Vagina (tissue), 2 donors: Measurements from ENCODE around the gene LHFPL3. TPM values are rescaled to one million over a fixed set of nuclear protein-coding genes. Genes with fewer than 3 reads are reported as not detected.

ENCODE experiments used
- DNase-seq, 2 donors: peaks; one replicate each; pipeline ENCODE4 v3.0.0-alpha.2; 2017; ENCODE audit errors: extremely low spot score in 2 of 2
- H3K27ac ChIP-seq: fragments of 200-600 bp; sonication (generic); one replicate; pipeline ENCODE4 v1.5.1; 2019
- H3K27me3 ChIP-seq: fragments of 200-600 bp; sonication (generic); one replicate; pipeline ENCODE4 v1.5.1; 2019
- H3K36me3 ChIP-seq, 2 donors: fragments of 200-600 bp; sonication (generic); one replicate each; pipeline ENCODE4 v1.5.1; 2017 to 2019
- H3K4me1 ChIP-seq: fragments of 200-600 bp; sonication (generic); one replicate; pipeline ENCODE4 v1.5.1; 2019
- H3K4me3 ChIP-seq, 2 donors: fragments of 200-600 bp; sonication (generic); 1 replicate in 1 of 2; 2 replicates in 1 of 2; pipeline ENCODE4 v1.5.1; 2016 to 2019
- H3K9me3 ChIP-seq: fragments of 200-600 bp; sonication (generic); one replicate; pipeline ENCODE4 v1.5.1; 2019
- POLR2A ChIP-seq, 2 donors: fragments of 450-650 bp; IDR thresholded peaks; one replicate each; pipeline ENCODE4 v1.6.1; 2017; ENCODE audit warnings: antibody characterized with exemption in 2 of 2, mild to moderate bottlenecking in 2 of 2, moderate library complexity in 2 of 2
- POLR2AphosphoS5 ChIP-seq, 2 donors: sonication (generic); formaldehyde crosslinking; IDR thresholded peaks; one replicate each; pipeline ENCODE4 v1.9.0; 2017; ENCODE audit warnings: antibody characterized with exemption in 2 of 2, mild to moderate bottlenecking in 2 of 2, low read depth in 1 of 2; ENCODE audit not compliant: insufficient read depth in 1 of 2
- intact Hi-C: fragments of 100-400 bp; cut with DNase I; formaldehyde crosslinking; loops from one replicate; pipeline ENCODE4 v1.15.1; 2023
- total RNA-seq: library from RNA; depleted of rRNA; stranded (reverse); fragments of >200 nt; gene quantifications from one replicate; pipeline ENCODE4 v1.2.3, GENCODE V29; 2016
- TF ChIP-seq, protein P1 (sequence below), 3 experiments: fragments of 450-650 bp in 2 of 3; fragments of 200-600 bp in 1 of 3; sonication (generic) in 1 of 3; IDR thresholded peaks; one replicate each; pipeline ENCODE4 v1.5.1; 2017 to 2019; ENCODE audit warnings: antibody characterized with exemption in 3 of 3, mild to moderate bottlenecking in 2 of 3, moderate library complexity in 2 of 3

LHFPL3 gene
- total RNA-seq, 1 donor from 2014 or later = not detected

DNA sequence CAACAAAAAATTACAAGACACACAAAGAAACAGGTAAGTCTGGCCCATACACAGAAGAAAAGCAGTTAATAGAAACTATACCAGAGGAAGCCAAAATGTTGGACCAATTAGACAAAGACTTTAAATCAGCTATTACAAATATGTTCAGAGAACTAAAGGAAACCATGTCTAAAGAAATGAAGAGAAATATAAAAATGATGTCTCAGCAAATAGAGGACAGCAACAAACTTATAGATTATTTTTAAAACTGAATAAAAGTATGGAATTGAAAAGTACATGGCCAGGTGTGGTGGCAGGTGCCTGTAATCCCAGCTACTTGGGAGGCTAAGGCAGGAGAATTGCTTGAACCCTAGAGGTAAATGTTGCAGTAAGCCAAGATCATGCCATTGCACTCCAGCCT, 58.5 kb downstream of the LHFPL3 start:
- no peak overlapping the region for H3K27ac ChIP-seq
- TF ChIP-seq POLR2AphosphoS5 (IDR thresholded peaks at IDR 0.05; ENCODE audit: insufficient read depth in 1 of 2, low read depth in 1 of 2) = no peak
- TF ChIP-seq, protein P1, sequence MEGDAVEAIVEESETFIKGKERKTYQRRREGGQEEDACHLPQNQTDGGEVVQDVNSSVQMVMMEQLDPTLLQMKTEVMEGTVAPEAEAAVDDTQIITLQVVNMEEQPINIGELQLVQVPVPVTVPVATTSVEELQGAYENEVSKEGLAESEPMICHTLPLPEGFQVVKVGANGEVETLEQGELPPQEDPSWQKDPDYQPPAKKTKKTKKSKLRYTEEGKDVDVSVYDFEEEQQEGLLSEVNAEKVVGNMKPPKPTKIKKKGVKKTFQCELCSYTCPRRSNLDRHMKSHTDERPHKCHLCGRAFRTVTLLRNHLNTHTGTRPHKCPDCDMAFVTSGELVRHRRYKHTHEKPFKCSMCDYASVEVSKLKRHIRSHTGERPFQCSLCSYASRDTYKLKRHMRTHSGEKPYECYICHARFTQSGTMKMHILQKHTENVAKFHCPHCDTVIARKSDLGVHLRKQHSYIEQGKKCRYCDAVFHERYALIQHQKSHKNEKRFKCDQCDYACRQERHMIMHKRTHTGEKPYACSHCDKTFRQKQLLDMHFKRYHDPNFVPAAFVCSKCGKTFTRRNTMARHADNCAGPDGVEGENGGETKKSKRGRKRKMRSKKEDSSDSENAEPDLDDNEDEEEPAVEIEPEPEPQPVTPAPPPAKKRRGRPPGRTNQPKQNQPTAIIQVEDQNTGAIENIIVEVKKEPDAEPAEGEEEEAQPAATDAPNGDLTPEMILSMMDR (IDR thresholded peaks at IDR 0.05) = no peak
- TF ChIP-seq POLR2A (IDR thresholded peaks at IDR 0.05) = no peak
- no peaks in the 10 kb centered on the region for H3K9me3 ChIP-seq
- H3K4me1 ChIP-seq = no peaks in the 10 kb centered on the region
- H3K27me3 ChIP-seq = no peaks in the 10 kb centered on the region
- intact Hi-C loops = no loop called here
- no peaks in the 10 kb centered on the region for H3K36me3 ChIP-seq
- H3K4me3 ChIP-seq = no peak overlapping the region
- DNase-seq = no peak

DNA sequence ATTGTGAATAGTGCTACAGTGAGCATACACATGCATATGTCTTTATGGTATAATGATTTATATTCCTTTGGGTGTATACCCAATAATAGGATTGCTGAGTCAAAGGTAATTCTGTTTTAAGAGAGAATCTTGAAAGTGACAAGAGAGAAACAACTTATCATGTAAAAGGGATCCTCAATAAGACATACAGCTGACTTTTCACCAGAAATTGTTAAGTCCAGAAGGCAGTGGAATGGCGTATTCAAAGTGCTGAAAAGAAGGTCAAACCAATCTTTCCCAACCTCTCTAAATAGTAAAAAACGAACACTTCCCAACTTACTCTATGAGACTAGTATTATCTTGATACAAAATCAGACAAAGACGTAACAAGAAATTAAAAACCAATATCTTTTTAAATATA, 59.8 kb downstream of the LHFPL3 start:
- no peak for DNase-seq
- H3K27ac ChIP-seq = no peak overlapping the region

DNA sequence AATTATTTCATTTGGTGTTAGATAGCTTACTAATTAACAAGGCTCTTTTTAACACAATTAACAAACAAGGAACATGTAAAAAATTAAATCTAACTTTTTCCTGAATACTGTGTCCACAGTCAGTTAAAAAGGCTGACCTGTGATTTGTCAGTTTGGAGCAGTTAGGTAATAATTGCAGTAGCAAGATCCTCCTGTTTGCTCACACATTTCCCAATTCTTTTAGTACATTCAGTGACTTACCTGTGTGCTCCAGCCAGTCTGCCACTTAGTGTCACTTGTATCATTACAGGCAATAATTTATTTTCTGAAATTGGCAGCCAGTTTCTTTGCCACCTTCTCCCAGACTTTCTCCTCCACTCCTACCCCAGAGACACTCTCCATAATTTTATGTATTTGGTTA, 66.8 kb downstream of the LHFPL3 start:
- Histone ChIP-seq H3K27me3 (no peaks in the 10 kb centered on the region), H3K9me3 (no peaks in the 10 kb centered on the region), H3K27ac (no peak overlapping the region), H3K36me3 (no peaks in the 10 kb centered on the region), H3K4me3 (no peak overlapping the region), H3K4me1 (no peaks in the 10 kb centered on the region)
- TF ChIP-seq POLR2AphosphoS5 (IDR thresholded peaks at IDR 0.05; ENCODE audit: insufficient read depth in 1 of 2, low read depth in 1 of 2) (no peak), POLR2A (IDR thresholded peaks at IDR 0.05) (no peak)
- TF ChIP-seq, protein P1 (IDR thresholded peaks at IDR 0.05) = no peak
- DNase-seq = no peak
- intact Hi-C loops = no loop called here

More for the DNA sequence above, 59.8 kb downstream of the LHFPL3 start:
- Histone ChIP-seq H3K27me3 (no peaks in the 10 kb centered on the region), H3K4me1 (no peaks in the 10 kb centered on the region), H3K36me3 (no peaks in the 10 kb centered on the region), H3K9me3 (no peaks in the 10 kb centered on the region), H3K4me3 (no peak overlapping the region)
- intact Hi-C loops = no loop called here
- TF ChIP-seq POLR2AphosphoS5 (IDR thresholded peaks at IDR 0.05; ENCODE audit: insufficient read depth in 1 of 2, low read depth in 1 of 2) (no peak), POLR2A (IDR thresholded peaks at IDR 0.05) (no peak)
- TF ChIP-seq, protein P1 (IDR thresholded peaks at IDR 0.05) = no peak

DNA sequence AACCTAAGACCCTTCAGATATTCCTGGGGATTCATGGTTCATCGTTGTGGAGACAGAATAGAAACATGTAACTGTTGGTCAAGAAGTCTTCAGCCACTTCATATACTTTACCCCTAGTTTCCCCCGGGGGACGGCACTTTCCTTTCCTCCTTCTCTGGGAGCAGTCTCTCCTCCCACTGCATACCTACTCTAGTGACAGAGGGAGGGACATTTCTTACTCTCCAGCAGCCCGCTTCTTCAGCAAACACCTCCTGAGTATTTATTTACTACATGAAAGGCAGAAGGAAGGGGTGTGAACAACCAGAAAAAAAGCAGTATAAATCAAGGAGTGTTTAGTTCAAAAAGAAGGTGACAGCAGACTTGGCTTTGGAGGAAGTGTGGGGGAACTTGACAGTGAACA, 69.0 kb downstream of the LHFPL3 start:
- H3K4me1 ChIP-seq = no peaks in the 10 kb centered on the region
- H3K9me3 ChIP-seq = no peaks in the 10 kb centered on the region
- H3K27me3 ChIP-seq = no peaks in the 10 kb centered on the region
- no peak overlapping the region for H3K4me3 ChIP-seq
- TF ChIP-seq, protein P1 (IDR thresholded peaks at IDR 0.05) = no peak
- TF ChIP-seq POLR2AphosphoS5 (IDR thresholded peaks at IDR 0.05; ENCODE audit: insufficient read depth in 1 of 2, low read depth in 1 of 2) (no peak), POLR2A (IDR thresholded peaks at IDR 0.05) (no peak)
- DNase-seq = no peak
- no peak overlapping the region for H3K27ac ChIP-seq
- intact Hi-C loops = no loop called here
- no peaks in the 10 kb centered on the region for H3K36me3 ChIP-seq

DNA sequence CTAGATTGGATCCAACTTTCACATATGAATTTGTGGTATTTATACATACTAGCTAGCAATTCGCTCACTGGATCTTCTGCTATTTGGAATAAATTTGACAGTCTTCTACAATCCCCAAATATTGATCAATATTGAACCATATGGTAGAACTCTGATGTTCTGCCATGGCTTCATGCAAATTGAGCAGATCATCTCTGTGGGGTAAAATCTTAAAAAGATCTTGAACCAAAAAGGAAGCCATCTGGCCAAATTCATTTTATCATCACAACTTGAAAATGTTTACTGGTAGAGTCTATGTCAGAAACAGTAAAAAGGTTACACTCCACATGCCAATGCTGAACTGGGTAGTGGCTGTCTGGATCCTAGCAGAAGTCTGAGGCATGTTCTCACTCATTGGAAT, 80.0 kb downstream of the LHFPL3 start:
- TF ChIP-seq POLR2AphosphoS5 (IDR thresholded peaks at IDR 0.05; ENCODE audit: insufficient read depth in 1 of 2, low read depth in 1 of 2) = no peak
- TF ChIP-seq POLR2A (IDR thresholded peaks at IDR 0.05) = no peak
- TF ChIP-seq, protein P1 (IDR thresholded peaks at IDR 0.05) = no peak
- no peak overlapping the region for H3K27ac ChIP-seq
- no peak for DNase-seq
- H3K4me1 ChIP-seq = no peaks in the 10 kb centered on the region
- intact Hi-C loops = no loop called here
- H3K27me3 ChIP-seq = no peaks in the 10 kb centered on the region
- H3K9me3 ChIP-seq = no peaks in the 10 kb centered on the region
- no peaks in the 10 kb centered on the region for H3K36me3 ChIP-seq
- no peak overlapping the region for H3K4me3 ChIP-seq
